Mucosa of descending colon (tissue), 3 donors: Measurements from ENCODE around the gene MED13. TPM values are rescaled to one million over a fixed set of nuclear protein-coding genes. Genes with fewer than 3 reads are reported as not detected.

Source experiments
- ATAC-seq: fragments of 200-7000 bp; cut with Tn5 transposase; one replicate; pipeline ENCODE4 v1.9.1; 2020; ENCODE audit warnings: mild to moderate bottlenecking, moderate library complexity
- DNase-seq, 3 donors: peaks; one replicate each; pipeline ENCODE4 v3.0.0-alpha.2; 2020
- H3K36me3 ChIP-seq: fragments of 200-600 bp; one replicate; pipeline ENCODE4 v1.8.0; 2021; ENCODE audit warnings: low read depth, mild to moderate bottlenecking
- H3K4me1 ChIP-seq: fragments of 200-600 bp; one replicate; pipeline ENCODE4 v1.8.0; 2021; ENCODE audit warnings: low read depth, mild to moderate bottlenecking
- H3K4me3 ChIP-seq: fragments of 200-600 bp; one replicate; pipeline ENCODE4 v1.8.0; 2021; ENCODE audit warnings: mild to moderate bottlenecking
- H3K9me3 ChIP-seq: fragments of 200-600 bp; one replicate; pipeline ENCODE4 v1.8.0; 2021; ENCODE audit warnings: mild to moderate bottlenecking
- intact Hi-C, 2 donors: fragments of 100-400 bp; cut with DNase I in 1 of 2; cut with micrococcal nuclease in 1 of 2; formaldehyde crosslinking; loops; one replicate each; pipeline versions ENCODE4 v1.11.0 to v1.11.1; 2022; cut with DNase I, micrococcal nuclease
- total RNA-seq, 3 donors: library from RNA; stranded (reverse); fragmentation: NEBNext Ultra II Directional in 2 of 3; extraction: Animal tissue kit (Norgen Biotek cat#: 25700) in 2 of 3; gene quantifications; one replicate each; pipeline versions ENCODE4 v1.2.1 to v1.2.4, GENCODE V29; 2021 to 2023
- TF ChIP-seq, protein P1 (sequence below): fragments of 200-600 bp; IDR thresholded peaks from one replicate; pipeline ENCODE4 v1.8.0; 2022; ENCODE audit warnings: antibody characterized with exemption, mild to moderate bottlenecking
- donor health status: DM: no; HTN: no; CAD: no; lungs with moderate emphysema.
- donor health status: DM: no; HTN: no; CAD: no.
- donor health status: DM: no; HTN: yes; CAD: no.

Gene MED13
- total RNA-seq, 3 donors from 2014 or later: 71.1 to 104 (median 82.4) TPM

DNA sequence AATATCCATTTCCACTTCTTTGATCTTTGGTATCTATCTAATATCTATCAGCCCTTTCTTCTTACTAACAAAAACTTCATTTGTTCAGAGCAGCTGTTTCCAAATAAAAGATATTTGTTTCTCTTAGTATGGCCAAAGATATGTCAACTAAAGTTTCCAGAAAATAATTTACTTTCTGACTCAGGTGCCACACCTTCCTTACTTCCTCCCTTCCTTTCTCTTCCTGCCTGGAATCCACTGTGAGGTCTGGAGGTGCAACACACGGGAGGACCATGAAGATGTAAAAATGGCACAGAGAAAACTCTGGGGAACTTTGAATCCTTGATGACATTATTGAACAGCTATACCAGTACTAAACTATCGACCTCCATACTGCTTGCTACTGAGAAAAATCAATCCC, 14.0 kb downstream of the MED13 start:
- no peak overlapping the region for H3K4me3 ChIP-seq
- no peaks in the 10 kb centered on the region for H3K9me3 ChIP-seq
- no peaks in the 10 kb centered on the region for H3K4me1 ChIP-seq
- TF ChIP-seq, protein P1, sequence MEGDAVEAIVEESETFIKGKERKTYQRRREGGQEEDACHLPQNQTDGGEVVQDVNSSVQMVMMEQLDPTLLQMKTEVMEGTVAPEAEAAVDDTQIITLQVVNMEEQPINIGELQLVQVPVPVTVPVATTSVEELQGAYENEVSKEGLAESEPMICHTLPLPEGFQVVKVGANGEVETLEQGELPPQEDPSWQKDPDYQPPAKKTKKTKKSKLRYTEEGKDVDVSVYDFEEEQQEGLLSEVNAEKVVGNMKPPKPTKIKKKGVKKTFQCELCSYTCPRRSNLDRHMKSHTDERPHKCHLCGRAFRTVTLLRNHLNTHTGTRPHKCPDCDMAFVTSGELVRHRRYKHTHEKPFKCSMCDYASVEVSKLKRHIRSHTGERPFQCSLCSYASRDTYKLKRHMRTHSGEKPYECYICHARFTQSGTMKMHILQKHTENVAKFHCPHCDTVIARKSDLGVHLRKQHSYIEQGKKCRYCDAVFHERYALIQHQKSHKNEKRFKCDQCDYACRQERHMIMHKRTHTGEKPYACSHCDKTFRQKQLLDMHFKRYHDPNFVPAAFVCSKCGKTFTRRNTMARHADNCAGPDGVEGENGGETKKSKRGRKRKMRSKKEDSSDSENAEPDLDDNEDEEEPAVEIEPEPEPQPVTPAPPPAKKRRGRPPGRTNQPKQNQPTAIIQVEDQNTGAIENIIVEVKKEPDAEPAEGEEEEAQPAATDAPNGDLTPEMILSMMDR: no peak
- intact Hi-C loops: no loop called here
- no peaks in the 10 kb centered on the region for H3K36me3 ChIP-seq
- DNase-seq (no peak), ATAC-seq (peak; percentile 88)

DNA sequence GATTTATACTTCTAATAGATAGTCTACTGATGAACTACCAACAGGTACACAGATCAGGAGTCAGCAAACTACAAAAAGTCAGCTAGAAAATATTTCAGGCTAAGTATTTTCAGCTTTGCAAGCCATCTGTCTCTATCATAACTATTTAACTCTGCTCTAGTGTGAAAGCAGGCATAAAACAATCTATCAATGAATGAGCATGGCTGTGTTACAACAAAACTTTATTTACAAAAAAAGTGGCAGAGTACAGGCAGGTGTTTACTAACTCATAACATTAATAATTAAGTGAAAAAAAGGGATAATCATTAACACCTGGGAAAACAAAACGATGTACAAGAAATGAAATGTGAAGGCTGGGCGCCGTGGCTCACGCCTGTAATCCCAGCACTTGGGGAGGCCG, 15.8 kb downstream of the MED13 start:
- ATAC-seq: no peak
- no peak overlapping the region for H3K4me3 ChIP-seq
- TF ChIP-seq, protein P1: no peak
- H3K9me3 ChIP-seq: no peaks in the 10 kb centered on the region
- H3K36me3 ChIP-seq: no peaks in the 10 kb centered on the region
- intact Hi-C loops: no loop called here
- no peaks in the 10 kb centered on the region for H3K4me1 ChIP-seq
- no peak for DNase-seq

DNA sequence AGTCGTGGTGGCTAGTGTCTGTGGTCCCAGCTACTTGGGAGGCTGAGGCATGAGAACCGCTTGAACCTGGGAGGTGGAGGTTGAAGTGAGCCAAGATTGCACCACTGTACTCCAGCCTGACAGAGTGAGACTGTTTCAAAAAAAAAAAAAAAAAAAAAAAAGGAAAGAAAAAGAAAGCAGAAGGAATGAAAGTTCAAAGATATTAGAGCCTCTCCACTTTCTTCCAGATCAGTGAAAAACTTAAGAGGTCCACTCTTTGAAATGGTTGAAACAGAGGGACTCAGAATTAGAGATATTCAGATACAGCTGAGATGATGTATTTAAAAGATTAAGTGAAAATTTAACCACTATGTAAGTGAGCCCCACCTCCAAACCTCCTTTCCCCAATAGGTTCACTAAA, 16.8 kb downstream of the MED13 start:
- DNase-seq: no peak
- Histone ChIP-seq H3K4me1 (no peaks in the 10 kb centered on the region), H3K4me3 (no peak overlapping the region), H3K9me3 (no peaks in the 10 kb centered on the region), H3K36me3 (no peaks in the 10 kb centered on the region)
- no peak for ATAC-seq
- TF ChIP-seq, protein P1: no peak
- intact Hi-C loops: no loop called here

DNA sequence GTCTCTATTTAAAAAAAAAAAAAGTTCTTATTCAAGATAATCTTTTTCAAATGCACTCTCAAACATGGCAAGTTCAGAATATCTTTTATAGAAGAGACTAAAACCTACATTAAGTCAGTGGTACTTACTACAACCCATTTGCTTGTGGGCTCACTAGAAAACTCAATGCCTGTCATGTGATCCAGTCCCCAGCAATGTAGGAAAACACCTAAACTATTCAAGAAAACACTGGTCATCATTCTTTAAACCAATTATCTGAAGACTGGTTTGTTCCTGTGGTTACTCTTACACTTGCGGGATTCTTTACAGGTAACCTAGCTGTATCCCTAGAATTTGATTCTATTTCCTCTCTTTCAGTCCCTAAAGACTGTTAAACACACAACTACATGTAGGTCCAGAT, 19.6 kb downstream of the MED13 start:
- H3K4me3 ChIP-seq: no peak overlapping the region
- H3K9me3 ChIP-seq: no peaks in the 10 kb centered on the region
- DNase-seq: no peak
- ATAC-seq: no peak
- intact Hi-C loops: no loop called here
- H3K36me3 ChIP-seq: no peaks in the 10 kb centered on the region
- TF ChIP-seq, protein P1: no peak
- H3K4me1 ChIP-seq: no peaks in the 10 kb centered on the region

DNA sequence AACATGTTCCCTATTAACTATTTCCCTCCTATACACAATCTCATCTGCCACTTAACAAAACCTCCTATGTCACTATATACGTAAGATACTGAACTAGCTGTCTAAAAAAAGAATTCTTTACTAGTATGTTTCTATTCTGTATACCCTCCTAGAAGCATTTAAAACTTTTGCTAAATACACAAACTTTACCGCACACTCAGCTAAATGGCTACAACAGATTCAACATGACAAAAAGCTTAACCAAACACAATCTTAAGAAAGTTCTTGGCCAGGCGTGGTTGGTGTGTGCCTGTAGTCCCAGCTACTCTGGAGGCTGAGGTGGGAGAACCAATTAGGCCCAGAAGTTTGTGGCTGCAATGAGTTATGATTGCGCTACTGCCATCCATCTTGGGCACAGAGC, 20.0 kb downstream of the MED13 start:
- Histone ChIP-seq H3K9me3 (no peaks in the 10 kb centered on the region), H3K36me3 (no peaks in the 10 kb centered on the region), H3K4me1 (no peaks in the 10 kb centered on the region), H3K4me3 (no peak overlapping the region)
- ATAC-seq: no peak
- intact Hi-C loops: no loop called here
- no peak for DNase-seq
- TF ChIP-seq, protein P1: no peak

DNA sequence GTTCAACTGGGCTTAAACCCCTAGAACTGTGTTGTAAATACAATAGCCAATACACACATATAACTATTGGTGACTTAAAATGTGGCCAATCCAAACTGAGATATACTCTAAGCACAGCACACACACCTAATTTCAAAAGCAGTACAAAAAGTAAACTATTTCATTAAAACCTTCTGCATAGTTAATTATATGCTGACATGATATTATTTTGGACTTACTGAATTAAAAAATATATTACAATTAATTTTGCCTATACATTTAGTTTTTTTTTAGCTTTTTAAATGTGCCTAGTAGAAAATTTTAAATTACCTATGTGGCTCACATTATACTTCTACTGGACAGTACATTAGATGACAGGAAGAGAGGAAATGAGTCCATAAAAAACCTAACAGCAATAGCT, 21.5 kb downstream of the MED13 start:
- intact Hi-C loops: no loop called here
- Histone ChIP-seq H3K9me3 (no peaks in the 10 kb centered on the region), H3K4me3 (no peak overlapping the region), H3K4me1 (no peaks in the 10 kb centered on the region), H3K36me3 (no peaks in the 10 kb centered on the region)
- no peak for ATAC-seq
- DNase-seq: no peak
- TF ChIP-seq, protein P1: no peak
